IPS DF 6.9 (cell line): ENCODE measurements around the gene XRCC4.

Experiments used
- DNase-seq: peaks from one replicate; pipeline ENCODE4 v3.0.0-alpha.2; 2013; ENCODE audit warnings: low read depth, low spot score
- H3K27ac ChIP-seq: one replicate; pipeline ENCODE4 v1.5.1; 2013; ENCODE audit warnings: low read length, control low read depth
- H3K27me3 ChIP-seq: 2 replicates; pipeline ENCODE4 v1.6.1; 2013; ENCODE audit warnings: mild to moderate bottlenecking, low read length; ENCODE audit not compliant: control insufficient read depth, insufficient read depth
- H3K36me3 ChIP-seq: 2 replicates; pipeline ENCODE4 v1.6.1; 2013; ENCODE audit warnings: low read length; ENCODE audit not compliant: control insufficient read depth, insufficient read depth
- H3K4me1 ChIP-seq: 2 replicates; pipeline ENCODE4 v1.6.1; 2013; ENCODE audit warnings: low read length; ENCODE audit not compliant: control insufficient read depth, insufficient read depth
- H3K4me3 ChIP-seq: 2 replicates; pipeline ENCODE4 v1.5.1; 2013; ENCODE audit warnings: mild to moderate bottlenecking, low read length
- H3K9me3 ChIP-seq: 2 replicates; pipeline ENCODE4 v1.6.1; 2013; ENCODE audit warnings: low read length, inconsistent platforms; ENCODE audit not compliant: control insufficient read depth, insufficient read depth
- WGBS: extraction: QIAGEN DNeasy Blood & Tissue Kit; methylation state at CpG from one replicate; pipeline ENCODE4 v1.1.7; 2013; ENCODE audit warnings: mixed read lengths, missing lambda C conversion rate; ENCODE audit not compliant: insufficient read length, insufficient coverage; 5-methylcytosine and 5-hydroxymethylcytosine counted together

Gene XRCC4

DNA sequence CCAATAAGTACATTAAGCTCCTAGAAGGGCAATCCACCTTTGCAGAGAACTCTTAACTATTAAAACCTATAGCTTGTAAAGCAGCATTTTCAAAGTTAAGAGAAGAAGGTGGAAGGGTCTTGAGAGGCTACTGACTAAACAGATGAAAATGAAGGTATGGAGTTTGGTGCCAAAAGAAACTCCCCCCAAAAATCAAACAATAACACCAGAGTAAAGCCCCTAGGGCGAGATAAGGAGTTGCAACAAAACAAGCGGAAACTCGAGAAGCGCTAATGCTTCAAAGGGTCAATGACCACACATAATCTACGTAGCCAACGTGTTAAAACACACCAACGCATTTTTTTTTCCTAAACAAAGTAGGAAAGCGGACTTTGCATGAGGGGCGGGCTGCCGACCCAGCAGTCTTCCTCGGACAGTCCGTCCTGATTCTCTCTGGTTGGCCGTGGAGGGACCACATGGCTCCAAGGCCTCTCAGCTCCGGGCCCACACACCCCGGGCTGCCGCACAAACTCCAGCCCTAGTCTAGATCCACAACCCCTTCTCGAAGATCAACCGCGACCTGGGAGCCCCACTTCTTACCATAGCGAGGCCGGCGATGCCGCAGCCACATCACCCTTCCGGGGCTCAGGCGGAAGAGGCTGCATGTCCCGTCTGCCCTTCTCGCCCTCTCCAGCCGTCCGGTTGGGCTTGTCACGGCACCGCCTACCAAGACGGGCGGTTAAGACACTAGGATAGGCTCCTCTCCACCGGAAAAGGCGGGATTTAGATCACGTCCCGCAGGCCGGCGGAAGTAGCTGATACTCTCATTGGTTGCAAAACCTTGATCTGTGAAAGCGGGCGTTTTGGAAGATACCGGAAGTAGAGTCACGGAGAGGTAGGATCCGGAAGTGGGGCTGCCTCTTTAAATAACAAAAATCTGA, at the start of gene XRCC4, which contains the start of gene TMEM167A:
Gene XRCC4, plus strand, starts transcription at position 806 of the 920 bp plus-strand sequence. CDS start 27,373 bp downstream, outside the sequence.
Gene TMEM167A, minus strand, starts transcription at position 653 of the 920 bp plus-strand sequence. Its CDS starts 71 bp downstream, at position 582.
- no peak within 1 kb of the TSS for H3K27ac ChIP-seq
- no peaks in the 10 kb centered on the region for H3K9me3 ChIP-seq
- no peaks in the 10 kb centered on the region for H3K36me3 ChIP-seq
- WGBS: no CpG with 5 or more reads among the region's 44 CpGs
- peak; percentile 97 for DNase-seq
- H3K27me3 ChIP-seq: no peaks in the 10 kb centered on the region
- H3K4me1 ChIP-seq: no peaks in the 10 kb centered on the region
- H3K4me3 ChIP-seq: peak within 1 kb of the TSS; percentile 92

DNA sequence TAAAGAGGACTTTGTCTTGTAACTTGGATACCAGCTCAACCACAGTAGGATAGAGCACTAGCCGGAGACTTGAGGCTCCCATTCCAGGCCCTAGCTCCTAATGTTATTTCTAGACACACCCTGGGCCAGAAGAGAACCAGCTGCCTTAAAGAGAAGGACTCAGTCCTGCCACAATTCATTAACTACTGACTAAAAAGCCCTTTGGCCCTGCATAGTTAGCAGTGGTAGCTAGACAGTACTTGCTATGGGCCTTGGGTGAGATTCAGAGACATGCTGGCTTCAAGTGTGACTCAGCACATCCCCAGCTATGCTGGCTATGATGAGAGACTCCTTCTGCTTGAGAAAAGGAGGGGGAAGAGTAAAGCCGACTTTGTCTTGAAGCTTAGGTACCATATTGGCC, 47.4 kb upstream of the XRCC4 start:
- no peaks in the 10 kb centered on the region for H3K27me3 ChIP-seq
- H3K27ac ChIP-seq: no peak overlapping the region
- WGBS: no CpG with 5 or more reads among the region's 2 CpGs
- peaks cover 2% of the 10 kb centered on the region; the same call in 1 of the 2 replicates for H3K4me1 ChIP-seq
- no peaks in the 10 kb centered on the region for H3K36me3 ChIP-seq
- H3K4me3 ChIP-seq: no peak overlapping the region
- DNase-seq: no peak
- H3K9me3 ChIP-seq: no peaks in the 10 kb centered on the region

DNA sequence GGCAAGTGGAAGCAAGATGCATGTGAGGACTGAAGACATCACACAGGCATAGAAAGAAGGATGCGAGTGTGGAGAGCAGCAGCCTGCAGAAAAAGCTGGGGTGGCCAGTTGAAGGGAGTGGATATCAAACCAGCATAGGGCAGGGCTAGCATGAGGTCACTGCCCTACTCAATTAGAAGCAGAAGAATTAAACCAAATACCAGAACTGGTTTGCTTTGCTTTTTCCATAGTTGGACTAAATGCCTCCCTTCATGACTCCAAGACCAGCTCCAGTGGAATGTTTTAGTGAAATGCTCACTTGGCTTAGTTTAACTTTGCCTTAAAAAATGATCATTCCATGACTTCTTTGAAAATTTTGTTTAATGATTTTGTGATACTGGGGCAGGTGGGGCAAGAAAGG, 46.0 kb upstream of the XRCC4 start:
- no peak for DNase-seq
- H3K4me1 ChIP-seq: 0 out of 2 replicates have a peak, but pooled peaks cover 2% of the 10 kb centered on the region
- H3K36me3 ChIP-seq: no peaks in the 10 kb centered on the region
- no peak overlapping the region for H3K4me3 ChIP-seq
- no peak overlapping the region for H3K27ac ChIP-seq
- no peaks in the 10 kb centered on the region for H3K9me3 ChIP-seq
- no CpG with 5 or more reads among the region's 1 CpG for WGBS
- H3K27me3 ChIP-seq: no peaks in the 10 kb centered on the region

DNA sequence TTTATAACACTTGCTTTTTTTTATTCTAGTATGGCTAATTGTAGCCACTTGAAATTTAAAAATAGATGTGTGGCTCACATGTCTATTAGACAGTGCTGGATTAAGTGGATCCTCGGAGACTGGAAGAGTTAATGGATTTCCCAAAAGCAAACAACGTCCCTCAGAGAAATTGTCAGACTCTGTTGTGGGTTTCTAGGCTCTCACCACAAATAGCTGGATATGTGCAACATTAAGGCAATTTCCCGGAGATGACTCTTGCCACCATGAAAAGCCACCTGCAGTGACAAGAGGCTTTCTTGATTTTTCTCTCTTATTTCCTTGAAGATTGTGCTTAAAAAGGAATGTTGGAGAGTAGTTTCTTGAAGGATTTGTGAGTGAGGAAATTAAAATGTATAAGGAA, 43.3 kb upstream of the XRCC4 start:
- Histone ChIP-seq H3K9me3 (no peaks in the 10 kb centered on the region), H3K4me1 (0 out of 2 replicates have a peak, but pooled peaks cover 2% of the 10 kb centered on the region), H3K36me3 (no peaks in the 10 kb centered on the region), H3K27ac (no peak overlapping the region), H3K4me3 (no peak overlapping the region), H3K27me3 (no peaks in the 10 kb centered on the region)
- no CpG with 5 or more reads among the region's 3 CpGs for WGBS
- no peak for DNase-seq

DNA sequence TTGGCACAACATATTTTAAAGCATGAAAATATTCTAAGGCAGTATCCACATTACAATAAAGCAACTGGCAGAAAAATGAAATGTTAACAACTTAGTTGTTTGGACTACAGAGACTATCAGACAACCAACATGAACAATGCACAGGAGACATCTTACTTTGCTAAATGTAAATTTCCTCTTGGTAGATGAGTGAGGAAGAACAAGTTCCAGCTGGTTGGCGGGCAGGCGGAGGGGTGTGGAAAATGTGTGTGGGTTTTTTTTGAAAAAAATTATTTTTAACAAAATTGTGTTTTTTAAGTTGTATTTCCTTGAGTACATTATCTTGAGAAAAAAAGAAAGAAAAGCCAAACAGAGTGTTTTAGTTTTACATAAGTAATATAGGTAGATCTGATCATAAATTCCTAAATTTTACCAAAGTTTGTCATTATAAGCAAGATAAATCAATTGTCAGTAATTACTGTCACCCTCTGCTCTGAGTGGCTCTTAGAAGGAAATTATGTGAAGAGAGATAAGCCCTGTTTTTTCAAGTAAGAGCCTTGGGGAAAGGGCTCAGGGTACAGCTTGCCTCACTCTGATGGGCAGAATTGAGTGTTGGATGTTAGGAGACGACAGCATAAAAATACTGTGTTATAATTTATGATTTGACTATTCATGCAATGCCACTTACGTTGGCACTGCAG, 42.7 kb upstream of the XRCC4 start:
- WGBS: 100% methylated on average over 2 of the region's 4 CpGs
- DNase-seq: no peak
- Histone ChIP-seq H3K27ac (no peak overlapping the region), H3K36me3 (no peaks in the 10 kb centered on the region), H3K27me3 (no peaks in the 10 kb centered on the region), H3K4me3 (no peak overlapping the region), H3K4me1 (0 out of 2 replicates have a peak, but pooled peaks cover 2% of the 10 kb centered on the region), H3K9me3 (no peaks in the 10 kb centered on the region)

DNA sequence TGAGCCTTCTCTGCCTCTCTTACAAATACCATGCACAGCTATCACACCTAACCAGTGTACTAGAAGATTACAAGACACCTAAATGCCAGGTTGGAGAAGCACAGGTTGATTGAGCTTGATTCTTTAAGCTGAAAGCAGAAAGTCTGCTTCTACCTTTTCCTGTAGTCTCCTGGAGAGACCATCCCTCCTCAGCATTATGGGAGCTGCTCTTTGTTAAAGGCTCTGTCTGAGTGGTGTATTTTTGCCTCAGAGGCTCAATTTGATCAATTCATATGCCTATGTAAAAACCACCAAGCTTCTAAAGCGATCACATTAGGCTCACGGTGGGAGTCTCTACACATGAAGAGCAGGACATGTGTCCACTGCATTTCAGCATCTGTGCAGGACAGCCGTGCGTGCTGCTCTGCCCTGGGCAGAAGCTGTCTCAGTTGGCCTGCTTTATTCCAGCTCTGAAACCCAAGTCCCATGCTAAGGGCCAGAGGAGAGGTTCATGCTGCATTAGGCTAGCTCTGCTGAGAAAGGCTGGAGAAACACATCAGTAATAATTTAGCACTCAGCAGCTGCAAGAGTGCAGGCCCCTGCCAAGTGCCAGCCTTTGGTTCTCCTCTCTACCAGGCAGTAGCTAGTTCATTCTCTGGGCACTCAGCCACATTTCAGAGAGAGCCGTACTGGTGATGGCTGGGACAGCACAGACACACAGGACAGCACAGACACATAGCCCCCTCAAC, 41.8 kb upstream of the XRCC4 start:
- Histone ChIP-seq H3K4me1 (0 out of 2 replicates have a peak, but pooled peaks cover 2% of the 10 kb centered on the region), H3K27ac (no peak overlapping the region), H3K27me3 (no peaks in the 10 kb centered on the region), H3K36me3 (no peaks in the 10 kb centered on the region), H3K9me3 (no peaks in the 10 kb centered on the region), H3K4me3 (no peak overlapping the region)
- no peak for DNase-seq
- no CpG with 5 or more reads among the region's 5 CpGs for WGBS

DNA sequence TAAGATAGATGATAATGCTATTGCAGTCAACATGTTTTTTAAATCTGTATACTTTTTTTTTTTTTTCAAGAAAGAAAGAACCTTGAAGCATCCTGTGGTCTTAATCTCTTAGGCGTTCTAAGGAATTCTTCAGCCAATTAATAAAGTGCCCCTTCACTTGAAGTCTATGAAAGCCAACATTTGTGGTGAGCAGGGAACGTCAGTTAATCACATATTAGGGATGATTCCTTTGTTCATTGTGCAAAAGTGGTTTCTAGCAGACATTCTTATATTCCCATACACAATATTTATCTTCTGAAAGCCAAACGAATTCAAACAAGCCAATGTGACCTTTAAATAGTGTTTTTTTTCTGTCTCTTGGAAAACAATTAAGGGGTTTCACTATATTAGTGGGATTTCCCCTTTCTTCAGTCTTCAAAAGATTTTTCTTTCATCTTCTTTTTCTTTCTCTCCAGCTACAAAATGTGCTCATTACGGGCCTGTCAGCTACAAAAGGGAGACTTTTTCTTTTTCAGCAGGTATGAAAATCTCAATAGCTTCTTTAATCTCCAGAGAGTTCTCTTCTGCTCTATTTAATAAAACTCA, 40.3 kb upstream of the XRCC4 start:
- no CpG with 5 or more reads among the region's 4 CpGs for WGBS
- Histone ChIP-seq H3K27ac (no peak overlapping the region), H3K9me3 (no peaks in the 10 kb centered on the region), H3K36me3 (no peaks in the 10 kb centered on the region), H3K4me3 (no peak overlapping the region), H3K4me1 (0 out of 2 replicates have a peak, but pooled peaks cover 2% of the 10 kb centered on the region), H3K27me3 (no peaks in the 10 kb centered on the region)
- DNase-seq: no peak

DNA sequence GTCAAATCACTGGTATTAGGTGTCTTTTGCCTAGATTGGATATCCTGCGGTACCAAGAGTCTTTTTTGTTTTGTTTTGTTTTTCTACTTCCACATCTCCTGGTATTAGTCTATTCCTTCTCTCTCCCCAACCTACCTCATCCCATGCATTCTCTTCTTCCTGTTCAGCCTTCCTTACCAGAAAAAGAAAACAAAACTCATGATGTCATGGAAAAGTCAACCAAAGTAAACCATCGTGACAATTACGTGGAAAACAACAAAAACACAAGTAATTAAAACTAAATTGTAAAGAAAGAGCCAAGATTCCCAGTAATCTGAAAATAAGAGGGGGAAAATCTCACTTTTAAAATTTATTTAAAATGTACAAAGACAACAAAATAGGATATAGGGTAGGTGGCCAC, 38.4 kb upstream of the XRCC4 start:
- no CpG with 5 or more reads among the region's 3 CpGs for WGBS
- H3K36me3 ChIP-seq: no peaks in the 10 kb centered on the region
- no peak overlapping the region for H3K27ac ChIP-seq
- no peak for DNase-seq
- no peaks in the 10 kb centered on the region for H3K27me3 ChIP-seq
- H3K9me3 ChIP-seq: no peaks in the 10 kb centered on the region
- 0 out of 2 replicates have a peak, but pooled peaks cover 2% of the 10 kb centered on the region for H3K4me1 ChIP-seq
- no peak overlapping the region for H3K4me3 ChIP-seq

DNA sequence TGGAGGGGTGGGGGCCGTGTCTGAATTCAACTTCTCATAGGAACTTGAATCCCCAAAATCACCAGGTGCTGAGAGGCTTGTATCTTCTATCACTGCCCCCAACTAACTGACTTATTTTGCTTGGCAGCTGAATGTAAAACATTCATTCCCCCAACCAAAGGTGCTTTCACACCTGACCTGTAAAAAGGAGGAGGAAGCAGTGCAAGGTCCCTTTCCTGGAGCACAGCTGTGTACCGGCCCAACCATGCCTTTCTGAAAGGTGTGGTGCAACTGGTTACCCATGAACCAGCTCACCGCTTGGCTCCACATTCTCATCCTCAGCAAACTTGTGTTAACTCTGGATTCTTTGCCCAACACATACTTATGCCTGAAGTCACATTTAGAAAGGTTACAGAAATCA, 34.8 kb upstream of the XRCC4 start:
- no peak overlapping the region for H3K4me3 ChIP-seq
- no peaks in the 10 kb centered on the region for H3K9me3 ChIP-seq
- no peaks in the 10 kb centered on the region for H3K36me3 ChIP-seq
- no peaks in the 10 kb centered on the region for H3K27me3 ChIP-seq
- no peak for DNase-seq
- H3K27ac ChIP-seq: no peak overlapping the region
- no peaks in the 10 kb centered on the region for H3K4me1 ChIP-seq
- no CpG with 5 or more reads among the region's 3 CpGs for WGBS

DNA sequence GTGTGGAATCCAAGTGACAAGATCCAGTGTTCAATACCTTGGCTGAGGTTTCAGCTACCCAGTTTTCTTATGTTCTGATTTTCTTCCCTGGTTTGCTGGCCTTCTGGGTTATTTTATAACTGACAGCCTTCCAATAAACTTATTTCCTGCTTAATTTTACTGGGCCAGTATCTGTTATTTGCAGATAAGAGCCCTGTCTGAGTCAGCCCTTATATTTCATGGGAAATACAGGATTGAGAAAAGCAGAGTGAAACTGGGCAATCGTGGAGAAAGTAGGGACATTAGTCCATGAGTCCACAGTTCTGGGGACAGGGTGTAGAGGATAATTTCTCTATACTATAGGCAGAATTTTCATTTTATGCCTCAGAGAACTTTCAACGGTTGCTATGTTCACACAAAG, 32.4 kb upstream of the XRCC4 start:
- no peaks in the 10 kb centered on the region for H3K36me3 ChIP-seq
- H3K27me3 ChIP-seq: no peaks in the 10 kb centered on the region
- no peaks in the 10 kb centered on the region for H3K9me3 ChIP-seq
- no peak overlapping the region for H3K4me3 ChIP-seq
- no peak overlapping the region for H3K27ac ChIP-seq
- H3K4me1 ChIP-seq: no peaks in the 10 kb centered on the region
- no peak for DNase-seq
- no CpG with 5 or more reads among the region's 2 CpGs for WGBS
